Regular cardiac myocyte (primary cell): ENCODE results near the gene GUCA2B. TPM values are rescaled to one million over a fixed set of nuclear protein-coding genes. Genes with fewer than 3 reads are reported as not detected.

Experiments
- total RNA-seq: library from RNA; depleted of rRNA; stranded (reverse); fragments of >200 nt; gene quantifications from 2 replicates; pipeline ENCODE4 v1.2.3, GENCODE V29; 2014

Gene GUCA2B
- not detected in 2 replicates for total RNA-seq

GRCh38 chr1:42152907-42153600 is at the start of gene GUCA2B:
Gene GUCA2B, plus strand, starts transcription at chr1:42153410. Its CDS starts 41 bp downstream, at chr1:42153451.

GRCh38 chr1:42164551-42165420 is 11.6 kb downstream of the GUCA2B start, which contains the start of gene GUCA2A:
Gene GUCA2A, minus strand, starts transcription at chr1:42164745. Its CDS starts 33 bp downstream, at chr1:42164712.

Other genes starting within 250 kb of the GUCA2B start
- gene HIVEP3, start 234.5 kb upstream of the GUCA2B start, total RNA-seq: 1.5 and 2.0 TPM in 2 replicates
- not detected in 2 replicates for gene GUCA2A, start 11.3 kb downstream of the GUCA2B start, total RNA-seq
- gene FOXJ3, start 181.8 kb downstream of the GUCA2B start, total RNA-seq: 10.4 and 23.4 TPM in 2 replicates
- under 0.01 and 0.28 TPM in 2 replicates for gene RIMKLA, start 227.4 kb downstream of the GUCA2B start, total RNA-seq